Tibial artery (tissue), 4 donors: ENCODE measurements around the gene ZNF140.

Source experiments
- DNase-seq, 2 donors: peaks; one replicate each; pipeline ENCODE4 v3.0.0-alpha.2; 2019
- H3K27ac ChIP-seq, 2 donors: fragments of 200-600 bp; sonication (generic) in 1 of 2; 1 replicate in 1 of 2; 2 replicates in 1 of 2; pipeline ENCODE4 v1.5.1; 2018 to 2019; ENCODE audit warnings: mild to moderate bottlenecking in 1 of 2
- H3K27me3 ChIP-seq, 2 donors: fragments of 200-600 bp; sonication (generic) in 1 of 2; one replicate each; pipeline versions ENCODE4 v1.5.1 to v1.6.0; 2016 to 2019
- H3K36me3 ChIP-seq, 3 donors: fragments of 200-600 bp; sonication (generic) in 2 of 3; one replicate each; pipeline ENCODE4 v1.5.1; 2016 to 2019; ENCODE audit warnings: mild to moderate bottlenecking in 2 of 3
- H3K4me1 ChIP-seq, 4 donors: fragments of 200-600 bp; sonication (generic) in 2 of 4; 1 replicate in 3 of 4; 2 replicates in 1 of 4; pipeline ENCODE4 v1.5.1; 2016 to 2019
- H3K4me3 ChIP-seq, 2 donors: fragments of 200-600 bp; sonication (generic) in 1 of 2; 1 replicate in 1 of 2; 2 replicates in 1 of 2; pipeline ENCODE4 v1.5.1; 2018 to 2019; ENCODE audit warnings: mild to moderate bottlenecking in 2 of 2
- H3K9me3 ChIP-seq, 3 donors: fragments of 200-600 bp; sonication (generic) in 1 of 3; one replicate each; pipeline ENCODE4 v1.5.1; 2016 to 2019
- CTCF ChIP-seq, 2 experiments: fragments of 200-600 bp in 1 of 2; fragments of 450-650 bp in 1 of 2; IDR thresholded peaks; one replicate each; pipeline ENCODE4 v1.5.1; 2017 to 2019; ENCODE audit warnings: antibody characterized with exemption in 2 of 2, mild to moderate bottlenecking in 1 of 2, moderate library complexity in 1 of 2
- intact Hi-C: fragments of 100-400 bp; cut with DNase I; formaldehyde crosslinking; loops from one replicate; pipeline ENCODE4 v1.15.0; 2023; ENCODE audit warnings: low total_unique reads

Gene ZNF140

GRCh38 chr12:133130808-133131128, 50.0 kb downstream of the ZNF140 start:
- H3K4me1 ChIP-seq, result peaks cover 0 to 10% (median 2%) of the 10 kb centered on the region in 4 donors
- H3K27me3 ChIP-seq, result no peaks in the 10 kb centered on the region
- H3K27ac ChIP-seq, result peak overlapping the region; percentile 93 to 97
- intact Hi-C loops, result no loop called here
- peak; percentile 38 to 73 for DNase-seq
- H3K4me3 ChIP-seq, result peak overlapping the region; percentile 68 to 86
- peaks cover 54 to 71% (median 67%) of the 10 kb centered on the region in 3 donors for H3K36me3 ChIP-seq
- peaks cover 0 to 75% (median 48%) of the 10 kb centered on the region in 3 donors for H3K9me3 ChIP-seq
- TF ChIP-seq CTCF (IDR thresholded peaks at IDR 0.05), result no peak

GRCh38 chr12:133135747-133136146, 55.0 kb downstream of the ZNF140 start:
- peaks cover 0 to 92% (median 75%) of the 10 kb centered on the region in 3 donors for H3K9me3 ChIP-seq
- no peak for TF ChIP-seq CTCF (IDR thresholded peaks at IDR 0.05)

GRCh38 chr12:133145981-133146380, 65.3 kb downstream of the ZNF140 start:
- Histone ChIP-seq H3K27me3 (no peaks in the 10 kb centered on the region), H3K9me3 (peaks cover 8 to 100% (median 78%) of the 10 kb centered on the region in 3 donors), H3K4me3 (no peak overlapping the region), H3K4me1 (no peaks in the 10 kb centered on the region), H3K27ac (no peak overlapping the region), H3K36me3 (peaks cover 90 to 100% (median 100%) of the 10 kb centered on the region in 3 donors)
- TF ChIP-seq CTCF (IDR thresholded peaks at IDR 0.05), result no peak
- DNase-seq, result no peak
- intact Hi-C loops, result no loop called here

More at GRCh38 chr12:133135747-133136146, 55.0 kb downstream of the ZNF140 start:
- intact Hi-C loops, result no loop called here
- Histone ChIP-seq H3K36me3 (peaks cover 85 to 87% (median 86%) of the 10 kb centered on the region in 3 donors), H3K4me1 (peaks cover 0 to 5% (median 2%) of the 10 kb centered on the region in 4 donors), H3K27ac (no peak overlapping the region), H3K27me3 (no peaks in the 10 kb centered on the region), H3K4me3 (no peak overlapping the region)
- DNase-seq, result no peak

- H3K27me3 ChIP-seq, result no peaks in the 10 kb centered on the region
- no peak for DNase-seq
- H3K27ac ChIP-seq, result no peak overlapping the region
- H3K36me3 ChIP-seq, result peaks cover 87 to 93% (median 89%) of the 10 kb centered on the region in 3 donors
- TF ChIP-seq CTCF (IDR thresholded peaks at IDR 0.05), result no peak
- H3K9me3 ChIP-seq, result peaks cover 13 to 100% (median 92%) of the 10 kb centered on the region in 3 donors
- intact Hi-C loops, result no loop called here
- H3K4me3 ChIP-seq, result no peak overlapping the region
- no peaks in the 10 kb centered on the region for H3K4me1 ChIP-seq
These were observed 75.5 kb downstream of the ZNF140 start for GRCh38 chr12:133156125-133156690.
